Endodermal cell (in vitro differentiated cells): ENCODE results near the gene LCORL. TPM values are rescaled to one million over a fixed set of nuclear protein-coding genes. Genes with fewer than 3 reads are reported as not detected.

ENCODE experiments used
- DNase-seq: peaks from one replicate; pipeline ENCODE4 v3.0.0-alpha.2; 2017
- H3K27ac ChIP-seq: 2 replicates; pipeline ENCODE4 v1.5.1; 2013; ENCODE audit warnings: mild to moderate bottlenecking, low read depth, low read length, moderate library complexity
- H3K27me3 ChIP-seq: 2 replicates; pipeline ENCODE4 v1.6.1; 2013; ENCODE audit warnings: mild to moderate bottlenecking, low read length, moderate library complexity; ENCODE audit not compliant: insufficient read depth, control insufficient read depth, poor library complexity, severe bottlenecking
- H3K36me3 ChIP-seq: 2 replicates; pipeline ENCODE4 v1.7.0; 2013; ENCODE audit warnings: mild to moderate bottlenecking, low read length, moderate library complexity; ENCODE audit not compliant: control insufficient read depth, insufficient read depth
- H3K4me1 ChIP-seq: one replicate; pipeline ENCODE4 v1.7.0; 2013; ENCODE audit warnings: low read length; ENCODE audit not compliant: control insufficient read depth, insufficient read depth
- H3K4me3 ChIP-seq: 2 replicates; pipeline ENCODE4 v1.5.1; 2013; ENCODE audit warnings: mild to moderate bottlenecking, low read length, moderate library complexity
- H3K9ac ChIP-seq: 2 replicates; pipeline ENCODE4 v1.6.1; 2013; ENCODE audit warnings: mild to moderate bottlenecking, low read length, moderate library complexity; ENCODE audit not compliant: poor library complexity, severe bottlenecking; ENCODE audit errors: extremely low read depth
- H3K9me3 ChIP-seq: 2 replicates; pipeline ENCODE4 v1.6.1; 2013; ENCODE audit warnings: mild to moderate bottlenecking, low read length, moderate library complexity; ENCODE audit not compliant: control insufficient read depth
- H3K27ac Mint-ChIP-seq: 2 replicates; pipeline ENCODE4 v1.8.0; 2020; ENCODE audit warnings: mixed read lengths
- H3K27me3 Mint-ChIP-seq: 2 replicates; pipeline ENCODE4 v1.8.0; 2021; ENCODE audit warnings: mild to moderate bottlenecking, mixed read lengths; ENCODE audit not compliant: insufficient read depth
- H3K36me3 Mint-ChIP-seq: 2 replicates; pipeline ENCODE4 v1.8.0; 2020; ENCODE audit warnings: low read depth, mixed read lengths
- H3K4me1 Mint-ChIP-seq: 2 replicates; pipeline ENCODE4 v1.8.0; 2020; ENCODE audit warnings: mixed read lengths
- H3K4me3 Mint-ChIP-seq: 2 replicates; pipeline ENCODE4 v1.8.0; 2020; ENCODE audit warnings: mild to moderate bottlenecking, moderate library complexity, mixed read lengths
- H3K9me3 Mint-ChIP-seq: 2 replicates; pipeline ENCODE4 v1.8.0; 2020; ENCODE audit warnings: mild to moderate bottlenecking, mixed read lengths
- WGBS, 2 experiments: methylation state at CpG; one replicate each; pipeline versions ENCODE4 v1.1.5 to v1.1.7; 2013; ENCODE audit warnings: missing lambda C conversion rate in 2 of 2, mixed read lengths in 1 of 2; ENCODE audit not compliant: insufficient coverage in 1 of 2, insufficient read length in 1 of 2; 5-methylcytosine and 5-hydroxymethylcytosine counted together
- total RNA-seq, 2 donors: library from RNA; stranded (reverse); fragmentation: NEBNext Ultra II Directional in 1 of 2; extraction: Animal tissue kit (Norgen Biotek cat#: 25700) in 1 of 2; gene quantifications; 2 replicates in 1 of 2; 3 replicates in 1 of 2; pipeline ENCODE4 v1.2.1, GENCODE V29; 2021
- TF ChIP-seq, protein P1 (sequence below): fragments of 200-600 bp; sonication (generic); conservative IDR thresholded peaks from 2 replicates; pipeline ENCODE4 v1.5.0; 2021; ENCODE audit warnings: antibody characterized with exemption, mild to moderate bottlenecking

LCORL gene
- total RNA-seq, 2 donors from 2014 or later: 20.4 to 34.5 TPM

DNA sequence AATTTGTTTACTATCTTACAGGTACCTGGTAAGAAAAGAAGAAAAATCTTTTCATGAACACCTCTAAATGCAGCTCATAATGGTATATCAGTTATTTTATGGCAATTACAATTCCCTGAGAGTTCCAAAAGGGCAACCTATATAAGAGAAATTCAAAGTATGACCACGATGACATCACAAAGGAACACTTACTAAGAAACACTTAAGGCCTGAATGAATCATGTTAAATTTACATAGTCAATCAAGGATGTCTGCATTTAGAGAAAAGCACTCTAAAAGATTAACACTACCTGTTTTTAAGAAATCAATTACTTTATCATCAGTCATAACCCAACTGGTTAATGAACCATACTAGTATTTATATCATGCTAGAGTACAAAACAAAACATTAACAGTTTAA is 63.9 kb downstream of the LCORL start:
- TF ChIP-seq, protein P1, sequence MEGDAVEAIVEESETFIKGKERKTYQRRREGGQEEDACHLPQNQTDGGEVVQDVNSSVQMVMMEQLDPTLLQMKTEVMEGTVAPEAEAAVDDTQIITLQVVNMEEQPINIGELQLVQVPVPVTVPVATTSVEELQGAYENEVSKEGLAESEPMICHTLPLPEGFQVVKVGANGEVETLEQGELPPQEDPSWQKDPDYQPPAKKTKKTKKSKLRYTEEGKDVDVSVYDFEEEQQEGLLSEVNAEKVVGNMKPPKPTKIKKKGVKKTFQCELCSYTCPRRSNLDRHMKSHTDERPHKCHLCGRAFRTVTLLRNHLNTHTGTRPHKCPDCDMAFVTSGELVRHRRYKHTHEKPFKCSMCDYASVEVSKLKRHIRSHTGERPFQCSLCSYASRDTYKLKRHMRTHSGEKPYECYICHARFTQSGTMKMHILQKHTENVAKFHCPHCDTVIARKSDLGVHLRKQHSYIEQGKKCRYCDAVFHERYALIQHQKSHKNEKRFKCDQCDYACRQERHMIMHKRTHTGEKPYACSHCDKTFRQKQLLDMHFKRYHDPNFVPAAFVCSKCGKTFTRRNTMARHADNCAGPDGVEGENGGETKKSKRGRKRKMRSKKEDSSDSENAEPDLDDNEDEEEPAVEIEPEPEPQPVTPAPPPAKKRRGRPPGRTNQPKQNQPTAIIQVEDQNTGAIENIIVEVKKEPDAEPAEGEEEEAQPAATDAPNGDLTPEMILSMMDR: no peak
- Histone ChIP-seq H3K36me3 (peaks cover 40% of the 10 kb centered on the region), H3K27ac (no peak overlapping the region), H3K4me1 (no peaks in the 10 kb centered on the region), H3K4me3 (no peak overlapping the region), H3K9ac (no peak overlapping the region), H3K9me3 (peaks cover 8% of the 10 kb centered on the region), H3K27me3 (no peaks in the 10 kb centered on the region)
- Mint-ChIP-seq H3K9me3 (peaks cover 4% of the 10 kb centered on the region), H3K36me3 (peaks cover 52% of the 10 kb centered on the region), H3K27me3 (no peaks in the 10 kb centered on the region), H3K27ac (no peak overlapping the region), H3K4me3 (no peak overlapping the region), H3K4me1 (no peaks in the 10 kb centered on the region)
- no peak for DNase-seq
- 92 to 100% methylated on average over 1 of the region's 1 CpG for WGBS, 2 experiments

DNA sequence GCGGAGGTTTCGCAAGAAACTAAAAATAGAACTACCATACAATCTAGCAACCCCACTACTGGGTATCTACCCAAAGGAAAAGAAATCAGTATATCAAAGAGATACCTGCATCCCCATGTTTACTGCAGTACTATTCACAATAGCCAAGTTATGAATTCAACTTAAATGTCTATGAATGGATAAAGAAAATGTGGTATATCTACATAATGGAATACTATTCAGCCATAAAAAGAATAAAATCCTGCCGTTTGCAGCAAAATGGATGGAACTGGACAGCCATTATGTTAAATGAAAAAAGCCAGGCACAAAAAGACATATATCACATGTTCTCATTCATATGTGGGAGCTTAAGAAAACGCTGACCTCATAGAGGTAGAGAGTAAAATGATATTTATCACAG is 65.3 kb downstream of the LCORL start:
- H3K4me1 ChIP-seq: no peaks in the 10 kb centered on the region
- H3K27ac ChIP-seq: no peak overlapping the region
- TF ChIP-seq, protein P1: no peak
- Mint-ChIP-seq H3K4me1 (no peaks in the 10 kb centered on the region), H3K27ac (no peak overlapping the region), H3K27me3 (no peaks in the 10 kb centered on the region), H3K36me3 (peaks cover 50% of the 10 kb centered on the region), H3K4me3 (no peak overlapping the region), H3K9me3 (peaks cover 4% of the 10 kb centered on the region)
- peaks cover 34% of the 10 kb centered on the region for H3K36me3 ChIP-seq
- H3K27me3 ChIP-seq: no peaks in the 10 kb centered on the region
- no peak overlapping the region for H3K4me3 ChIP-seq
- WGBS, 2 experiments: 98% methylated on average over 4 of the region's 4 CpGs; no CpG with 5 or more reads in 1 of the 2 experiments
- H3K9me3 ChIP-seq: peaks cover 8% of the 10 kb centered on the region
- H3K9ac ChIP-seq: no peak overlapping the region
- no peak for DNase-seq

DNA sequence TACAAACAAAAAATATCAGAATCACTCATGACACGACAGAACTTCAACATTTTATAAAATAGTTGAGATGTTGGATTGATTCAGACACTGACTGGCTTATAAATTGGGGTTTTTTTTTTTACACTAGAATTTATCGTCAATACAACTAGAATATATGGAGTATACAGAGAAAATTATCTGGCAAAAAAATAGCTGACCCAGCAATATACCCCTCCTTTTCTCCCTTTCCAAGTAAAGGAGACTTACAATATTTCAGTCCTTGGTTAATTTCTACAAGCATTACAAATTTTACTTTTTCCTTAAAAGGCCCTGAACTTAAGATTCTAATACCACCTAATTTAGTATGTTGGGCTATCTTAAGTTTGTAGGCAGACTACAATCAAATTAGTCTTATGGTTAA is 76.3 kb downstream of the LCORL start:
- no peaks in the 10 kb centered on the region for H3K36me3 Mint-ChIP-seq
- H3K27me3 Mint-ChIP-seq: no peaks in the 10 kb centered on the region
- peaks cover 5% of the 10 kb centered on the region for H3K36me3 ChIP-seq
- TF ChIP-seq, protein P1: no peak
- DNase-seq: no peak
- no peaks in the 10 kb centered on the region for H3K9me3 ChIP-seq
- no peak overlapping the region for H3K27ac Mint-ChIP-seq
- no peaks in the 10 kb centered on the region for H3K27me3 ChIP-seq
- H3K4me1 ChIP-seq: no peaks in the 10 kb centered on the region
- H3K27ac ChIP-seq: no peak overlapping the region
- WGBS, 2 experiments: 90% methylated on average over 2 of the region's 2 CpGs; no CpG with 5 or more reads in 1 of the 2 experiments
- H3K9me3 Mint-ChIP-seq: no peaks in the 10 kb centered on the region
- no peak overlapping the region for H3K4me3 Mint-ChIP-seq
- H3K9ac ChIP-seq: no peak overlapping the region
- H3K4me1 Mint-ChIP-seq: peaks cover 1% of the 10 kb centered on the region
- no peak overlapping the region for H3K4me3 ChIP-seq
